COR-L47 (cell line): ENCODE measurements around the gene NEK4.
A peak's percentile ranks its signal among the peaks of the same experiment; 100 is the strongest.

Experiments
- DNase-seq: peaks from one replicate; lab custom pipeline; 2025; lab: John Stamatoyannopoulos, UW

Gene NEK4

GRCh38 chr3:52770496-52771333 is at the start of gene NEK4:
Gene NEK4 (minus strand): TSS chr3:52770940. CDS start chr3:52770746, 194 bp downstream.
- DNase-seq = peak; percentile 75

- DNase-seq = no peak
These were observed 49.2 kb upstream of the NEK4 start for GRCh38 chr3:52819936-52820335.

GRCh38 chr3:52817860-52818259 is 47.1 kb upstream of the NEK4 start:
- no peak for DNase-seq

- no peak for DNase-seq
These were observed 46.5 kb upstream of the NEK4 start for GRCh38 chr3:52817221-52817620.

GRCh38 chr3:52816654-52817053 is 45.9 kb upstream of the NEK4 start:
- DNase-seq = no peak

- DNase-seq = no peak
These were observed 45.5 kb upstream of the NEK4 start for GRCh38 chr3:52816199-52816598.

GRCh38 chr3:52813810-52814209 is 43.1 kb upstream of the NEK4 start:
- DNase-seq = no peak

GRCh38 chr3:52811452-52812011 is 40.8 kb upstream of the NEK4 start:
- DNase-seq = no peak

GRCh38 chr3:52810923-52811322 is 40.2 kb upstream of the NEK4 start:
- no peak for DNase-seq

- no peak for DNase-seq
These were observed 39.1 kb upstream of the NEK4 start for GRCh38 chr3:52809662-52810377.

- DNase-seq = no peak
These were observed 38.4 kb upstream of the NEK4 start for GRCh38 chr3:52809149-52809548.

GRCh38 chr3:52805270-52806039 is 34.7 kb upstream of the NEK4 start:
- DNase-seq = no peak

- no peak for DNase-seq
These were observed 31.1 kb upstream of the NEK4 start for GRCh38 chr3:52801839-52802238.

GRCh38 chr3:52800079-52800478 is 29.3 kb upstream of the NEK4 start:
- DNase-seq = no peak

GRCh38 chr3:52798978-52799476 is 28.3 kb upstream of the NEK4 start:
- DNase-seq = no peak

GRCh38 chr3:52798376-52798977 is 27.7 kb upstream of the NEK4 start:
- DNase-seq = no peak

GRCh38 chr3:52796411-52796810 is 25.7 kb upstream of the NEK4 start:
- no peak for DNase-seq

- DNase-seq = no peak
These were observed 24.7 kb upstream of the NEK4 start for GRCh38 chr3:52795298-52795900.

- no peak for DNase-seq
These were observed 23.9 kb upstream of the NEK4 start, which contains the start of gene ITIH3 for GRCh38 chr3:52794612-52795099. Gene ITIH3 (plus strand): TSS chr3:52794796. CDS start chr3:52794804, 8 bp downstream.

GRCh38 chr3:52793702-52794611 is 23.2 kb upstream of the NEK4 start:
- DNase-seq = no peak
